GM18873 (cell line): ENCODE measurements around the gene MROH9.
A peak's percentile ranks its signal among the peaks of the same experiment; 100 is the strongest.

ENCODE experiments used
- ATAC-seq: cut with Tn5 transposase; IDR thresholded peaks from one replicate; pipeline ENCODE4 v1.9.1; 2021; ENCODE audit warnings: mild to moderate bottlenecking, moderate library complexity, moderate number of reproducible peaks; ENCODE audit not compliant: unreplicated experiment, low FRiP score

Gene MROH9

DNA sequence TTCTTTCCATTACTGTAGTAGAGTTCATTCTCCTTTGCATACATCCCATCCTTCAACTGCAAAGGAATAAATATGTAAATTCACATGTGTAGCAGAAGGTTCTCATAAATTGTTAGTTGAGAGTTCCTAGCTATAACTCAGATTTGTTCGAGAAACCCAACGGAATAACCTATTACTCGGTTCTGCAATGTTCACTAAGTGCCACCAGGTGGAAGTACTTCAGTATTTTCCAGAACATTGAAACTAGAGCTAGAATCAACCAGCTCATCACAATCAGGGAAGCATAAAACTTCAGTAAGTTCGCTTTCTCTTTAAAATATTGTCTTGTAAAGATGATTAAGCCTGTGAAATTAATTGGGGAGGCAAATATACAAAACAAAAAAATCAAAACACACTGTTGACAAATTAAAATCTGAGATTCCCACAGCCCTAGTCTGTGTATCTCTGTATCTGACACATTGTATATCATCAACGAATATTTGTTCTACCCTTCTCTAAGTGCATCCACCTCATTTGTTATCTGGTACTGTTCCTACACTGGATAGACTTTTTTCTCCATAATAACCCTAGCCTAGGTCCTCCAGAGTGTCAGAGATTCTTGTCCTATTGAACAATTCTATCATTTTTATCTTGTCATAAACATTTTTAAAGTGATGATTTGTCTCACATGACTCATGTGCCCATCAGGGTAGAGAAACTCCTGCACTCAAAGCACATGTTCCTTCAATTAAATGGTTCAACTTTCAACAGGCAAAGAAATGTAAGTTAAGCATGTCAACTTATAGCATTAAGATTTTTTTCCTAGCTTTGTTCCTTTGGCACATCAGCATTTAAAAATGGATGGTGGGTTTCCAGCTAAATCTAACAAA, 31.9 kb downstream of the MROH9 start:
- peak; percentile 53 for ATAC-seq

DNA sequence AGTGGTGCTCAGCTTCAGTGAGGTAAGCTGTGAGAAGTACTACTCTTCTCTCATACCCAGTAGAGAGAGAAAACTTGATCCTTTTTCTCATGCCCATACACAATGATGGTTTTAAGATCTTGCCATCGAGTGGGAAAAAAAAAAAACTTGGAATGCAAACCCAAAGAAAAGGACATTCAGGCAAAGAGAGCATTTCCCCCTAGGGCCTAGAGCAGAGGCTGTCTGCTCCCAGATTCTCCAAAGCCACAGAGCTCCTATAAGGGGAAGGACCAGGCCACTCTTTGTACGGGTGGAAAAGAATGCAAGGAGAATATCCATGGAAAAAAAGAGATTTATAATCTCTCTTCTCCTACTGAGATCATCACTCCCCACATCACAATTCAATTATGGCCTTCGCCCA, 34.9 kb downstream of the MROH9 start:
- ATAC-seq = no peak

DNA sequence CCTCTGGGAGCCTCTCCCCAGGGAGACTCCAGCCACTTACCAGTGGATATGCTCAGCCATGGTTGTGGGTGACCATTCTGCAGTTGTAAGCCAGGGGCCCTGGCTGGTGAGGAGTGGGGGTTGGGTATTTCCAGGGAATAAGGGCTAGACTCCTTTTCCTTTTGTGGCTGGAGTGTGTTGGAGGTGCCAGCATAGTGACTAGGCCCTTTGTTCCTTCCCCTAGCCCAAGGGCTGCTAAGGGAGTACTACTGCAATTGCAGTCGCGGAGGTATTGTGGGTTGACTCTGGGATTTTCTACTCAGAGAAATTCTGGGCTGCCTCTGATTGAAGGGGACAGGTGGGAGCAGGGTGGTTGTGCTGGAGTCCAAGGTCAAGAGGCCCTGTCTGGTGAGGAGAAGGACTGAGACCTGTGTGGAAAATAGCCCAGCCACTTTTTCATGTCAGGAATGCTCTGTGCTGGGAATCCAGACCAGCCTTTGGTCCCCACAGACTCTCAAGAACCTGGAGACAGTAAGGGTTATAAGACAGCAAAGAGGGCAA, 43.1 kb downstream of the MROH9 start:
- no peak for ATAC-seq

DNA sequence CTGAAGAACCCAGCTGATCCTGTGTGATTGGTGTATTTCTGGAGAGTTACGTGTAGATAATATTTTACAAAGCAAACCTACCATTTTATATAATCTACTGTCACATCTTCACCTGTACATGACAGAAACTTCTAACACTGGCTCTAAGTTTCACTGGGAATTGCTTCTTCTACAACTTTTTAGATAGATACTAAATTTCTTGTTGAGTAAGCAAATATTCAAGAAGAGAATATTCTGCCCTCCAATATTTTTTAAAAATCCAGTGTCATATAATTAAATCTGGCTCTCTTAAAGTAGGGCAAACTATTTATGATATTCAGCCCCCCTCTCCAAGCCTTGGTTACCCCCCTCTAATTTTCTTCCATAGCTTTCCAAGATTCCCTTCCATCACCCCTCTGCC, 50.1 kb downstream of the MROH9 start:
- ATAC-seq = no peak

DNA sequence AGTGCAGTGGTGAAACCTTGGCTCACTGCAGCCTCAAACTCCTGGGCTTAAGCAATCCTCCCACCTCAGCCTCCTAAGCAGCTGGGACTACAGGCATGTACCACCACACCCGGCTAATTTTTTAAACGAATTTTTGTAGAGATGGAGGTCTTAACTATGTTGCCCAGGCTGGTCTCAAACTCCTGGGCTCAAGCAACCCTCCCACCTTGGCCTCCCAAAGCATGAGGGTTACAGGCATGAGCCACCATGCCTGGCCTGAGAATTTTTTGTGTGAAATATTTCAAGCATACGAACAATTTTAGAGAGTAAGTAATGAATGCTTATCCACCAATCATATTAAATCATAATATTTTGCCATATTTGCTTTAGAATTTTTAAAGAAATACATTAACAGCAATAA, 51.6 kb downstream of the MROH9 start:
- ATAC-seq = no peak

DNA sequence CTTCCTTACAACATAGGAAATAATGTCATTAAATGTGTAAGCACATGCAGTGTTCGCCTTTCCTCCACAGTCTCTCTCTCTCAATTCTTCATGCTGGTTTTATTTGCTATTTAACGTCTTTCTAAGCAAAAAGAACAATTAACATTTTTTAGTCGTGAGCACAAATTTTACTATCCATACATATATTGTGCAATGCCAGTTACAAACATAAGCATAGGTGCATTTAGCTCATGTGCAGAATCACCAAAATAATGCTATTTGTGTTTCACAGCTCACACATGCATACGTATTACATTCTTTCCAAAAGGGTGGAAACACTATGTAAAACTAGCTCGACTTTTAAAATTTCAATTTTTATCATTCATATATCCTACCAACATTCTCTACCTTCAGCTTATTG, 52.1 kb downstream of the MROH9 start:
- ATAC-seq = no peak

DNA sequence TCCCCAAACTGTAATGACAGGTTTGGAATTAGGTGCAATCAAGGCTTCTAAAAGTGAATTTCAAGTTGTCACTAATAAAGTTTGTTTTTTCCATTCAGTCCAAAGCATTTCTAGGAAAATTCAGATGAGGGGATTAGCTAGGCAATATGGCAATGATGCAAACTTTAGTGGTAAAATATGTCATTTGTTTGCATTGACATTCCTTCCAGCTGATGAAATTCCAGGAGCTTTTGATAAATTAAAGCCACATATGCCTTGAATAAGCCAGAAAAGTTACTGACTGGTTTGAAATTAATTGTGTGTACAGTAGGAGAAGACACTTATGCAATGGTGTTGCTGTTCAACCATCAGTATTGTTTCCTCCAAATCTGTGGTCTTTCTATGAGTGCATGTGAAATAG, 57.8 kb downstream of the MROH9 start:
- ATAC-seq = no peak

DNA sequence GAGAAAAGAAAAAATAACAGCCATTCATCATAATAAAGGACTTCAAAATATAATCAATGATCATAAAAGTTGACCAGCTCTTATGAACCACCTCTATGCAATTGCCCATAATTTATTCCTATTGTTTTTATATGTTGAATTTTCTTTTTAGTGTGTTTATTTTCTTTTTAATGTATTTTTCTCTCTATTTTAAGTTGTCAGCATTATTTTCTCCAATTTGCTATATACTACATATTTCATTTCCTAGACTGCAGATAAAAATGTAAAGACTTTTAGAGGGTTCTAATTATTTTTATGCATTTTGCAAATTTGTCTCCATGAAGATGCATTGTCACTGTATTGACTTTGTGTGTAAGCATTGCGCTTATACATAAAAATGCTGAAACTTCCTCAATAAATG, 58.4 kb downstream of the MROH9 start:
- no peak for ATAC-seq

DNA sequence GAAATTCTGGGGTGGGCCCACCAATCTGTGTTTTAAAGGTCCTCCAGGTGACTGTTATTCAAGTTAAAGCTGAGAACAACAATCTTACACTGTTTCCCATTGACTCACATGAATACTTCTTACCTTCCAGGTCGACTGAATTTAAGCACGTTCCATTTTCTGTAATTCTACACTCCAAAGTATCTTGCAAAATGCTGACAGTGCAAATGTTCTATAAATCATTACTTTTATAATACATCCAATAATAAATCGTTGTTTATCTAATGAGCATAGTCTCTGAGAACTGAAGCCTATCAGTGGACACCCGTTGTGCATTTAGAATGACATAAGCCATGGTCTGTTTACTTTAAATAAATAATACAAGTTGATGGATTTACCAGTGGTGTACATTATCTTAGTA, 79.5 kb downstream of the MROH9 start:
- no peak for ATAC-seq

DNA sequence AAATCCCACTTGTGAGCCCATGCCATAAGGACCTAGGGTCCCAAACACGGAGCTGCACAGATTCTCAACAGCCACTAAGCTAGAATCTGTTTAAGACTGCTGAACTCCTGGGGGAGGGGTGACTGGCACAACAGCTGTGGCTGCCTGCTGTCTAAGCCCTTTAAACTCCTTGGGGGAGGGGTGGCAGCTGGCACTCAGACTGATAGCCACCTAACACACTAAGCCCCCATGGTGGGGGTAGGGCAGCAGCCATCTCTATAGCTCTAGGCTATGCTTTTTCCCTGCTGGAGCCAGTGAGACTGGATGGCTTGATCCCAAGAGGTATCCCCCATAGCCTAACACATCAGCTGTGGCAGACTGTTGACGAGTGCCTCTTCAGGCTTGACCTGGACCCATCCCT, 82.1 kb downstream of the MROH9 start:
- ATAC-seq = no peak

DNA sequence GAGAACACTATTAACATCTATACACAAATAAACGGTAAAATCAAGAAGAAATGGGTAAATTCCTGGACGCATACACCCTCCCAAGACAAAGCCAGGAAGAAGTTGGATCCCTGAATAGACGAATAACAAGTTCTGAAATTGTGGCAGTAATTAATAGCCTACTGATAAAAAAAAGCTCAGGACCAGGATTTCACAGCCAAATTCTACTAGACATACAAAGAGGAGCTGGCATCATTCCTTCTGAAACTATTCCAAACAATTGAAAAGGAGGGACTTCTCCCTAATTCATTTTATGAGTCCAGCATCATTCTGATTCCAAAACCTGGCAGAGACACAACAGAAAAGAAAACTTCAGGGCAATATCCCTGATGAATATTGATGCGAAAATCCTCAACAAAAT, 84.6 kb downstream of the MROH9 start:
- no peak for ATAC-seq

DNA sequence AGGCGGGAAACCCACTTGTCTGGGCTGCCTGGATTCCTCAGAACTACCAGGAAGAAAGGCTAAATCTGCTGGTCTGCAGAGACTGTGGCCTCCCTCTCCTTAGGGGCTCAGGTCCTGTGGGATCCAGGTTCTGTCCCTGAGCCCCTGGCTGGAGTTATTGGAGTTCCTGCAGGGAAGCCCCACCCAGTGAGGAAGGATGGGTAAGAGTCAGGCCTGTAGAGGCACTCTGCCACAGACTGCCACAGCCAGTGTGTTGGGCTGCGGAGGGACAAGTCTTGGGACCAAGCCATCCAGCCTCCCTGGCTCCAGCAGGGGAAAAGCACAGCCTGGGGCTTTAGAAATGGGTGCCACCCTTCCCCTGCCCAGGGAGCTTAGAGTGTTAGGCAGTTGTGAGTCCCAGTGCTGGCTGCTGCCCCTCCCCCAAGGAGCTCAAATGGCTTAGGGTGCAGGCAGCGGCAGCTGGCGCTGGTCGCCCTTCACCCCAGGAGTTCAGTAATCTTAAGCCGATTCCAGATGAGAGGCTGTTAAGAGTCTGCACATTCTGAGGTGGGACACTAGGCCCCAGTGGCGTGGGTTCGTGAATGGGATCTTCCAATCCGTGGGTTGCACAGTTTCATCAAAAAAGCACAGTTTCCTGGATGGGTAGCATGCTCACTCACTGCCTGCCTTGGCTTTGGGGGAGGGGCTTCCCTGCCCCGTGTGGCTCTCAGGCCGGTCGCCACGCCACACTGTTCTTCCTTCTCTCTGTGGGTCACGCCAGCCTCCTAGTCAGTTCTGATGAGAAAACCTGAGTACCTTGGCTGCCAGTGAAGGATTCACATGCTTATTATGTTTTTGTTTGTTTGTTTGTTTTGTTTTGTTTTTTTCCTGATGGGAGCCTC, 97.7 kb downstream of the MROH9 start:
- no peak for ATAC-seq

DNA sequence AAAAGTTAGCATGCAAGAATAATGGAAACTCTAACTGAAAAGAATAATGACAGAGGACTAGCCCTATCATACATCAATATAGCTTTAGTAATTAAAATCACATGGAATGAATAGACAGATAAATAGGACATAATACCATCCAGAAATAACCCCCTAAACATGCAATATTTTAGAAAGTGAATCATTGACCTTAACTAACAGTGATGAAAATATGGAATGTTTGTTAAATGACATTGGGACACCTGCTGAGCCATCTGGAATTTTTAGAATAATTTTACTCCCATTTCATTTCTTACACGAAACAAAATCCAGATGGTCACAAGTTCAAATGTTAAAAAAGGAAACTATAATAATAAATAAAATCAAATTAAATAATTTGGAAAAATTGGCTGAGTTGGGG, 102.3 kb downstream of the MROH9 start:
- no peak for ATAC-seq

DNA sequence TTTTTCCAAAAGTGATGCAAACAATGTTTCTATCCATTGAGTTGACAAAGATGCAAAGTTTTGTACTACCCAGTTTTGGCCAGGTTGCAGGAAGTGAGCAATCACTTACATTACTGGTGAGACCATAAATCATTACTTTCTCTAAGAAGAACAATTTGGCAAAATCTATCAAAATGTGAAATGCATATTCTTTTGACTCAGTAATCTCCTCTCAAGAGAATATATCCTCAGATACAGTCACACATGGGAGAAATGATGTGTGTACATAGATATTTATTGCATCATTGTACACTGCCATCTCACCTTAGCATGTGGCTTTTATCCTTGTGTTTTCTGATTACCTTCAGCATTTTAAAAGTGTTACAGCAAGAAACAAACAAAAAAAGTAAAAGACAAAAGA, 103.0 kb downstream of the MROH9 start:
- no peak for ATAC-seq

DNA sequence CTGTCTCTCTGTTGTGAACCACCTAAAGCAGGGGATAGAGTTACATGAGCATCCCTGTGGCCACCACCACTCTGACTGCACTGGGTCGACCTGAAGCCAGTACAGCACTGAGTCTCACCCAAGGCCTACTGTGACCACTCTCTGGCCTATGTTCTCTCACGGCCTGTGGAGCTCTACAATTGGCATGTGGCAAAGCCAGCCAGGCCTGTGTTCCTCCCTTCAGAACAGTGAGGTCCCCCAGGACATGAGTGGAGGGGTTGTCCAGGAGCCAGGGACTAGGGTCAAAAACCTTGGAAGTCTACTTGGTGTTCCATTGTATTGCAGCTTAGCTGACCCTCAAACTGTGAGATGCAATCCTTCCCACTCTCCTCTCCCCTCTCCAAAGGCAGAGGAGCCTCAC, 112.7 kb downstream of the MROH9 start:
- ATAC-seq = no peak

DNA sequence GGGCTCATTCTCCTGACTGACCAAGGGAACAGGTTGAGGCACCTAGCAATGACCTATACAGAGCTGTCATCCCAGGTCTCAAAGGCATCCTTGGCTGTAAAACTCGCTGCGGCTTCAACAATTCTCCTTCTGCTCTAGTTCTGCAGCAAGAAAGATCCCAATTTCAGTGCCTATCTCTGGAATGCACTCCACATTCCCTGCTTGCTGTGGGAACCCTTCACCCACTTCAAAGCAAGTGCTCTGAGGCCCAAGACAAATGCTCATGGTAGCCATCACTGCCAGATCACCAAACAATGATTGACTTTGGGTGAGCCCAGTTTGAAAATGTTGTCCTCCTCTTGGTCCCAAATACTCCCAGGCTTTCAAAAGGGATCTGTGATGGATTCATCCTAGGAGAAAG, 117.6 kb downstream of the MROH9 start:
- no peak for ATAC-seq

DNA sequence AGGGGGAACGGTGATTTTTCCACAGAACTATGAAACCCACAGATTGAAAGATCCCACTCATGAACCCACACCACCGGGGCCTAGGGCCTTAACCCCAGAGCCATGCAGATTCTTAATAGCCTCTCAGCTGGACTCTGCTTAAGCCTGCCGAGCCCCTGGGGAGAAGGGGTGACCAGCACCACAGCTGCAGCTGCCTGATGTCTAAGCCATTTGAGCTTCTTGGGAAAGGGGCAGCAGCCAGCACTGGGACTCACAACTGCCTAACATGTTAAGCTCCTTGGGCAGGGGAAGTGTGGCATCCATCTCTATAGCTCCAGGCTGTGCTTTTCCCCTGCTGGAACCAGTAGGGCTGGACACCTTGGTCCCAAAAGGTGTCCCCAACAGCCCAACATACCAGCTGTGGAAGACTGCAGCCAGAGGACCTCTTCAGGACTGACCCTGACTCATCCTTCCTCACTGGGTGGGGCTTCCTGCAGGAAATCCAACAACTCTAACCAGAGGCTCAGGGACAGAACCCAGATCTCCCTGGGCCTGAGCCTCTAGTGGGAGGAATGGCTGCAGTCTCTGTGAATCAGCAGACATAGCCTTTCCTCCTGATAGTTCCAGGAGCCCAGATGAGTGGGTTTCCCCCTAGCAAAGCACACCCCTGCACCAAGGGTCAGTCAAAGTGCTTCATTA, 120.8 kb downstream of the MROH9 start:
- ATAC-seq = no peak

DNA sequence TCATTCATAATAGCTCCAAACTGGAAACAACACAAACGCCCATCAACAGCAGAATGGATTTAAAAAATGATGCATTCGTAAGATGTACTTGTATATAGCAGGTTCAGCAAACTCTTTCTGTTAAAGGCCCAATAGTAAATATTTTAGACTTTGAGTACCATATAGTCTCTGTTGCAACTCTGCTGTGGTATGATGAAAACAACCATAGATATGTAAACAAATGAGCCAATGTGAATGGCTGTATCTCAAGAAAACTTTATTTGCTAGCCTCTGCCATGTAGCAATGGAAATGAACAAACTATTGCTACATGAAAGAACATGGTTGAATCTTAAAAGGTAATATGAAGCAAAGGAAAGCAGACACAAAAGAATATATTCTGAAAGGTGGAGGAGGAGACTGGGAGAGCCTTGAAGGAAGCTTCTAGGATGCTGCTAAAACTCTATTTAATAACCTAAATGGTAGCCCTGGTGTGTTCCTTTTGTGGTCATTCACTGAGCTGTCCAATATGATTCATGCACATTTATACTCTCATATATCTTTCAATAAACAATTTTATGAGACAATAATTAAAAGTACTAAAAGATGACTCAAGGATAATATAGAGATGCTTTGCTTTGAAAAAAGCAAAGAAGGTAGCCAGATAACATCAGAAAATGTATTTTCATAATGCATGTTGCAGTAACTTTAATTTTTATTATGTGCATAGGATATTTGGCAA, 126.2 kb downstream of the MROH9 start:
- no peak for ATAC-seq

DNA sequence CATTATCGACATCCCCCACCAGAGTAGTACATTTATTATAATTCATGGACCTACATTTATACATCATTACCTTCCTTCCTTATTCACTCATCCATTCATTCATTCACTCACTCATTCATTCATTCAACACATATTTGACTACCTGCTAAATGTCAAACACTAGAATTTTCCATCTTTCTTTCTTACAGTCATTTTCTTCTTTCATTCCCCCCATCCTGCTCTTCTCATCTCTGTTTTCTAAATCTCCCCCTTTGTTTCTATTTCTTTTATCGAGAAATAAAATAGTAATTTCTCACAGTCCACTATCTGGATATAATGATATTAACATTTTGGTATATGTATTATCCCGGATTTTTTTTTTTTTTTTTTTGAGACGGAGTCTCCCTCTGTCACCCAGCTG, 127.6 kb downstream of the MROH9 start:
- no peak for ATAC-seq

DNA sequence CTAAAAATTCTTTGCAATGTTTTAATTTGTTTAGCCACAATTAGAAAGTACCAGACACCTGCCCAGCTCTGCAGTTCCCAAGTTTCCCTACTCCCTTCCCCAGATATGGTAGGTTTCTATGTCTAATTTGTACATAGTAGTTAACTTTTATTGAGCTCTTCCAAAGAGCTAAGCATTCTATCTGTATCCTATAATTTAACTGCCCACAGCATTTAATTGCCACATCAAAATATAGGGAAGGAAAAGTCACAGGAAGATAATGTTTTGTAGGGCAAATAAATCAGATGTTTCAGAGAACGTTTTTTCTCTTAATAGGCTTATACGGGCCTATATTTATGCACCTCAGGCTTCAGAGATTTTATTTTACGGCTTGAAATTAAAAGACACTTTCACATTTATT, 139.7 kb downstream of the MROH9 start:
- no peak for ATAC-seq
